ENCODE data around the gene TLK1. TPM values are rescaled to one million over a fixed set of nuclear protein-coding genes. Genes with fewer than 3 reads are reported as not detected.

TLK1 gene
- total and polyA plus RNA-seq, 10 of the 15 experiments (the other 5 are each of a cell fraction or from before 2014, with no cell fraction given) = 25.1 to 126 (median 57.3) TPM

DNA sequence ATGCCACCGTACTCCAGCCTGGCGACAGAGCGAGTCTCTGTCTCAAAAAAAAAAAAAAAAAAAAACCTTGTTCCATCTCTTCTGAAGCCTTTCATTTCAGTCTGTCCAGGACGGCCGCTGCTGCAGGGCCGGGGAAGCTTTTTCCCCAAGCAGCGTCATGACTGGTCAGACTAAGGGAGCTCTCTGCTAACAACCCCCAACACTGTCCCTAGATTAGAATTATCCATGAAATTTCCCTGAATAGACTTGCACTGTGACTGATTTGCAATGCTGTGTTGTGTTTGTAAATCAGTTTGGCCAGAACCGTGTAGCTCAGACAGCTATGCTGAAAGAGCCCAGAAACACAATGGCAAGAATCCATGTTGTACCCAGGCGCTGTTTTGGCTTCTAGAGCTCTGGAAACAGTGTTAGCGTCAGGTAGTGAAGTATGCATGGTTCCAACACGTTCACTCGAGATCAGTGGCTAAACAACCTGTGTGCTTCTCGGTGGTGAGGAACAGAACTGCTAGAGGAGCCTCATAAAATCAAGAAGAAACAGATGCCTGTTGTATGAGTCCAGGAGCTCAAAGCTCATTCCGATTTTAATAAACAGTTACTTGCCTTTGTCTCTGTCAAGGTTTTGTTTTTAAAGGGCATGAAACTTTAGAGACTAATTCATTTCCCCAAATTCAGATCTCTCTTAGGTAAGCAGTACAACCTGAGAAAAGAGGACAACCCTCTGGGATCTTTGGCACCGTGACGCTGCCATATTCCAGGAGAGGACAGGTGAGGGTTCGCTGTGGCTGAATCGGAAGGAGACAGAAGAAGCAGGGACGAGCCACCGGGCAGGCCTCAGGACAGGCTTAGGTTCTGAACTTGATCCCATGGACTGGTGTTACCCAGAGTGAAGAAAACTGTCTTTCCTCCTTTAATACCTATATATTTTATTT, 188.1 kb downstream of the TLK1 start:
- H3K36me3 ChIP-seq (ENCODE audit: control insufficient read depth in 2 of 2, insufficient read depth in 2 of 2, low read length in 1 of 2) = no peaks in the 10 kb centered on the region; a peak in 2 of 4 replicates
- ChIA-PET SMC1A (ENCODE audit: uncharacterized antibody, unreplicated experiment) (interaction anchor here (0.7 to 2.7 kb wide), 18 partner anchors 12 to 1132 kb away, joined by 3 to 11 read pairs (median 4); partner anchors contain the start of genes GORASP2 and TLK1), CTCF (interaction anchor here (0.6 to 2.5 kb wide), 42 partner anchors 8 to 1155 kb away, joined by 3 to 46 read pairs (median 4); partner anchors contain the start of genes DCAF17, GAD1, GORASP2 and METTL8), RAD21 (ENCODE audit: unreplicated experiment) (interaction anchor here (0.6 to 3.8 kb wide), 17 partner anchors 17 to 1134 kb away, joined by 3 to 28 read pairs (median 3); partner anchors contain the start of gene GORASP2), POLR2A (interaction anchor here (0.6 to 1.8 kb wide), 6 partner anchors 43 to 347 kb away, joined by 3 to 6 read pairs (median 4); partner anchors contain the start of gene GORASP2)
- DNase-seq (ENCODE audit: low read depth, low spot score) = no peak
- 0 out of 2 replicates have a peak overlapping the region, but pooled peaks have one; percentile 38 for H3K27ac ChIP-seq (ENCODE audit: control insufficient read depth, insufficient read depth)
- H4K20me1 ChIP-seq (ENCODE audit: control insufficient read depth, insufficient read depth) = no peaks in the 10 kb centered on the region
- no peaks in the 10 kb centered on the region; the same call in 1 of the 2 replicates for H3K79me2 ChIP-seq (ENCODE audit: control insufficient read depth, insufficient read depth, low read length)
- H3K4me3 ChIP-seq = no peak overlapping the region
- no peaks in the 10 kb centered on the region for H3K27me3 ChIP-seq (replicated peaks in 1 of 2; ENCODE audit: control insufficient read depth in 2 of 2, insufficient read depth in 2 of 2, low read length in 1 of 2)
- in situ Hi-C loops (cut with MboI) = loop anchor here (10.0 to 25.0 kb wide), 2 partner anchors 465 to 1132 kb away; partner anchors contain the start of genes DCAF17, DLX2 and METTL8
- FAIRE-seq = no peak
- intact Hi-C loops (cut with micrococcal nuclease; ENCODE audit: unreplicated experiment) = loop anchor here (1.0 to 5.0 kb wide), 6 partner anchors 43 to 600 kb away; partner anchors contain the start of genes DCAF17, GORASP2 and METTL8
- peaks cover 10% of the 10 kb centered on the region for H3K4me1 ChIP-seq (ENCODE audit: control insufficient read depth, insufficient read depth, low read length)
- peak overlapping the region; percentile 84; the same call in 1 of the 2 replicates for H3K9ac ChIP-seq (ENCODE audit: control insufficient read depth, insufficient read depth, low read length)
- no TSS peak for BruUV-seq (replicated peaks)
- 80% methylated on average over 20 of the region's 20 CpGs for WGBS (ENCODE audit: insufficient coverage, insufficient replicate concordance, low lambda C conversion rate, missing lambda C conversion rate)
- ATAC-seq = peak; percentile 5; the same call in 2 of the 3 replicates
- H2AFZ ChIP-seq (ENCODE audit: control insufficient read depth, low read depth, low read length) = peak overlapping the region; percentile 84
- no peaks in the 10 kb centered on the region for H3K9me3 ChIP-seq (replicated peaks; ENCODE audit: control insufficient read depth, insufficient read depth, low read length)
- peak overlapping the region; percentile 70 for H3K4me2 ChIP-seq (ENCODE audit: control insufficient read depth, insufficient read depth)
- TF ChIP-seq, protein P1, sequence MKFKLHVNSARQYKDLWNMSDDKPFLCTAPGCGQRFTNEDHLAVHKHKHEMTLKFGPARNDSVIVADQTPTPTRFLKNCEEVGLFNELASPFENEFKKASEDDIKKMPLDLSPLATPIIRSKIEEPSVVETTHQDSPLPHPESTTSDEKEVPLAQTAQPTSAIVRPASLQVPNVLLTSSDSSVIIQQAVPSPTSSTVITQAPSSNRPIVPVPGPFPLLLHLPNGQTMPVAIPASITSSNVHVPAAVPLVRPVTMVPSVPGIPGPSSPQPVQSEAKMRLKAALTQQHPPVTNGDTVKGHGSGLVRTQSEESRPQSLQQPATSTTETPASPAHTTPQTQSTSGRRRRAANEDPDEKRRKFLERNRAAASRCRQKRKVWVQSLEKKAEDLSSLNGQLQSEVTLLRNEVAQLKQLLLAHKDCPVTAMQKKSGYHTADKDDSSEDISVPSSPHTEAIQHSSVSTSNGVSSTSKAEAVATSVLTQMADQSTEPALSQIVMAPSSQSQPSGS (IDR thresholded peaks at IDR 0.05; ENCODE audit: low read length) = no peak
- TF ChIP-seq BHLHE40 (IDR thresholded peaks at IDR 0.05; ENCODE audit: borderline replicate concordance in 1 of 2, low read depth in 2 of 2, low read length in 1 of 2) = no peak
- no peak for TF ChIP-seq CBFB (IDR thresholded peaks at IDR 0.05; ENCODE audit: low read depth)
- no peak for TF ChIP-seq ZNF24 (IDR thresholded peaks at IDR 0.05)
- no peak for TF ChIP-seq ZZZ3 (IDR thresholded peaks at IDR 0.05; ENCODE audit: control insufficient read depth, insufficient read length, low read depth)
- TF ChIP-seq POLR2AphosphoS5 (IDR thresholded peaks at IDR 0.05; ENCODE audit: low read length) = no peak
- TF ChIP-seq, protein P2, sequence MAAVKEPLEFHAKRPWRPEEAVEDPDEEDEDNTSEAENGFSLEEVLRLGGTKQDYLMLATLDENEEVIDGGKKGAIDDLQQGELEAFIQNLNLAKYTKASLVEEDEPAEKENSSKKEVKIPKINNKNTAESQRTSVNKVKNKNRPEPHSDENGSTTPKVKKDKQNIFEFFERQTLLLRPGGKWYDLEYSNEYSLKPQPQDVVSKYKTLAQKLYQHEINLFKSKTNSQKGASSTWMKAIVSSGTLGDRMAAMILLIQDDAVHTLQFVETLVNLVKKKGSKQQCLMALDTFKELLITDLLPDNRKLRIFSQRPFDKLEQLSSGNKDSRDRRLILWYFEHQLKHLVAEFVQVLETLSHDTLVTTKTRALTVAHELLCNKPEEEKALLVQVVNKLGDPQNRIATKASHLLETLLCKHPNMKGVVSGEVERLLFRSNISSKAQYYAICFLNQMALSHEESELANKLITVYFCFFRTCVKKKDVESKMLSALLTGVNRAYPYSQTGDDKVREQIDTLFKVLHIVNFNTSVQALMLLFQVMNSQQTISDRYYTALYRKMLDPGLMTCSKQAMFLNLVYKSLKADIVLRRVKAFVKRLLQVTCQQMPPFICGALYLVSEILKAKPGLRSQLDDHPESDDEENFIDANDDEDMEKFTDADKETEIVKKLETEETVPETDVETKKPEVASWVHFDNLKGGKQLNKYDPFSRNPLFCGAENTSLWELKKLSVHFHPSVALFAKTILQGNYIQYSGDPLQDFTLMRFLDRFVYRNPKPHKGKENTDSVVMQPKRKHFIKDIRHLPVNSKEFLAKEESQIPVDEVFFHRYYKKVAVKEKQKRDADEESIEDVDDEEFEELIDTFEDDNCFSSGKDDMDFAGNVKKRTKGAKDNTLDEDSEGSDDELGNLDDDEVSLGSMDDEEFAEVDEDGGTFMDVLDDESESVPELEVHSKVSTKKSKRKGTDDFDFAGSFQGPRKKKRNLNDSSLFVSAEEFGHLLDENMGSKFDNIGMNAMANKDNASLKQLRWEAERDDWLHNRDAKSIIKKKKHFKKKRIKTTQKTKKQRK (IDR thresholded peaks at IDR 0.05; ENCODE audit: low read depth, low read length) = no peak
- no peak for TF ChIP-seq SUPT20H (IDR thresholded peaks at IDR 0.05; ENCODE audit: borderline replicate concordance, control insufficient read depth, low read depth, low read length)
- no peak for TF ChIP-seq IKZF2 (IDR thresholded peaks at IDR 0.05)
- TF ChIP-seq, protein P3, sequence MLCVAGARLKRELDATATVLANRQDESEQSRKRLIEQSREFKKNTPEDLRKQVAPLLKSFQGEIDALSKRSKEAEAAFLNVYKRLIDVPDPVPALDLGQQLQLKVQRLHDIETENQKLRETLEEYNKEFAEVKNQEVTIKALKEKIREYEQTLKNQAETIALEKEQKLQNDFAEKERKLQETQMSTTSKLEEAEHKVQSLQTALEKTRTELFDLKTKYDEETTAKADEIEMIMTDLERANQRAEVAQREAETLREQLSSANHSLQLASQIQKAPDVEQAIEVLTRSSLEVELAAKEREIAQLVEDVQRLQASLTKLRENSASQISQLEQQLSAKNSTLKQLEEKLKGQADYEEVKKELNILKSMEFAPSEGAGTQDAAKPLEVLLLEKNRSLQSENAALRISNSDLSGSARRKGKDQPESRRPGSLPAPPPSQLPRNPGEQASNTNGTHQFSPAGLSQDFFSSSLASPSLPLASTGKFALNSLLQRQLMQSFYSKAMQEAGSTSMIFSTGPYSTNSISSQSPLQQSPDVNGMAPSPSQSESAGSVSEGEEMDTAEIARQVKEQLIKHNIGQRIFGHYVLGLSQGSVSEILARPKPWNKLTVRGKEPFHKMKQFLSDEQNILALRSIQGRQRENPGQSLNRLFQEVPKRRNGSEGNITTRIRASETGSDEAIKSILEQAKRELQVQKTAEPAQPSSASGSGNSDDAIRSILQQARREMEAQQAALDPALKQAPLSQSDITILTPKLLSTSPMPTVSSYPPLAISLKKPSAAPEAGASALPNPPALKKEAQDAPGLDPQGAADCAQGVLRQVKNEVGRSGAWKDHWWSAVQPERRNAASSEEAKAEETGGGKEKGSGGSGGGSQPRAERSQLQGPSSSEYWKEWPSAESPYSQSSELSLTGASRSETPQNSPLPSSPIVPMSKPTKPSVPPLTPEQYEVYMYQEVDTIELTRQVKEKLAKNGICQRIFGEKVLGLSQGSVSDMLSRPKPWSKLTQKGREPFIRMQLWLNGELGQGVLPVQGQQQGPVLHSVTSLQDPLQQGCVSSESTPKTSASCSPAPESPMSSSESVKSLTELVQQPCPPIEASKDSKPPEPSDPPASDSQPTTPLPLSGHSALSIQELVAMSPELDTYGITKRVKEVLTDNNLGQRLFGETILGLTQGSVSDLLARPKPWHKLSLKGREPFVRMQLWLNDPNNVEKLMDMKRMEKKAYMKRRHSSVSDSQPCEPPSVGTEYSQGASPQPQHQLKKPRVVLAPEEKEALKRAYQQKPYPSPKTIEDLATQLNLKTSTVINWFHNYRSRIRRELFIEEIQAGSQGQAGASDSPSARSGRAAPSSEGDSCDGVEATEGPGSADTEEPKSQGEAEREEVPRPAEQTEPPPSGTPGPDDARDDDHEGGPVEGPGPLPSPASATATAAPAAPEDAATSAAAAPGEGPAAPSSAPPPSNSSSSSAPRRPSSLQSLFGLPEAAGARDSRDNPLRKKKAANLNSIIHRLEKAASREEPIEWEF (IDR thresholded peaks at IDR 0.05; ENCODE audit: insufficient replicate concordance, low read depth, low read length) = no peak
